CD4-positive, alpha-beta T cell treated with Interleukin-17A for 4 hours (primary cell): ENCODE measurements around the gene RPS18.
A peak's percentile ranks its signal among the peaks of the same experiment; 100 is the strongest.

Source experiments
- DNase-seq: peaks from one replicate; pipeline ENCODE4 v3.0.0-alpha.2; 2020; ENCODE audit warnings: mixed read lengths

Gene RPS18

DNA sequence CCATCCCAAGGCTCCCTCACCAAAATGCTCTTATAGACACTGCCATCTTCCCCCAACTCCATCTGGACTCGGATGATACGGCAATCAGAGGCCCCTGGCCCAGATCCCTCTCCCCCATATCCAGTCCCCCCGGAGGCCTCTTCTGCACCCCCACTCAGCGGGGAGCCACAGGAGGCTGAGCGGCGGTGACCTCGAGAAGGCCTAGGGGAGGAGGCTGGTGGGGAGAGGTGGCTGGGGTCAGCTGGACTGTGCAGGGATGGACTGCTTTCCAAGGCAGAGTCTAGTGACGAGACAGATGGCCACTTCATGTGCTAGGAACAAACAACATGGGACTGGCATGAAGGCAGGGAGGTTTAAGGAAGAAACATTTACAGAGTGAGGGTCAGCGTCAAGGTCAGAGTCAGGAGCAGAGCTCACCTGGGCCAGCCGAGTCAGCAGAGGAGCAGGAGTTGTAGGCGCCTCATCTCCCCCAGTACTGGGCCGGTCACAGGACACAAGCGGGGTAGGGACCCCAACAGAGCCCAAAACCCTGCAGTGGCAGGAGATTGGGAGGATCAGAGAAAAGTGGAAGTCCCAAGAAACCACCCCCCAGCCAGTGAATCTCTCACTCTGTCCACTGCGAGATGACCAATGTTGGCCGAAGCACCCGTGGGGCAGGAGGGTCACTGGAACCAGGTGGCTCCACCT is 21.3 kb downstream of the RPS18 start:
- no peak for DNase-seq

DNA sequence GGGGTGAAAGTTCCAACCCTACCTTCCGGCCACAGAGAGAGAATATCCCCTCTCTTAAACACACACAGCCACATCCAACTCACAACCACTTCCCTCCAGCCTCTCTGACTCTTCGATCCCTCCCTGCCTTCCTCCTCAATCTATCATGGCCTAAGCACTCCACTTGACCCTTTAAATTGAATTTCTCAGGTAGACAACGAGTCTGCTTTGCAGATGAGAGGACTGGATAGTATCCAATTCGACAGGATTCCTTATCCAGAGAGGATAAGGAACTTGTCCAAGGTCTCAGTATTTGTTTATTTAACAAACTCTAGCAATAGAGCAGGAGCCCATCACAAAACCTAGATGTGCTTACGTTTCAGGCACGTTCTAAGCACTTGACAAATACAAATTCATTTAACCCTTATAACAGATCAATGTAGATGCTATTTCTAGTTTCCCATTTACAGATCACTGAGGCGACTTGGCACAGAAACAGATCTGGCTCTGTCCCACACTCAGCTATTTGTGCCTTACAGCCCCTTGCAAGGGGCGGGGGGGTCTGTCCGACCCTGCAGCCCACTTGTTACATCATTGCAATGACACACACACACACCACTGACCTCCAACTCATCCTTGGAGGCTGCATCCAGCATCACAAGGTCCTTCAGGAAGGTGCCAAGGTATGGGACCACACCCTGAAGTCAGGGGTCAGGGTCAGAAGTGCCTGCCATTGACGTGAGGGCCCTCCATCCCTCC is 22.4 kb downstream of the RPS18 start:
- DNase-seq: no peak

DNA sequence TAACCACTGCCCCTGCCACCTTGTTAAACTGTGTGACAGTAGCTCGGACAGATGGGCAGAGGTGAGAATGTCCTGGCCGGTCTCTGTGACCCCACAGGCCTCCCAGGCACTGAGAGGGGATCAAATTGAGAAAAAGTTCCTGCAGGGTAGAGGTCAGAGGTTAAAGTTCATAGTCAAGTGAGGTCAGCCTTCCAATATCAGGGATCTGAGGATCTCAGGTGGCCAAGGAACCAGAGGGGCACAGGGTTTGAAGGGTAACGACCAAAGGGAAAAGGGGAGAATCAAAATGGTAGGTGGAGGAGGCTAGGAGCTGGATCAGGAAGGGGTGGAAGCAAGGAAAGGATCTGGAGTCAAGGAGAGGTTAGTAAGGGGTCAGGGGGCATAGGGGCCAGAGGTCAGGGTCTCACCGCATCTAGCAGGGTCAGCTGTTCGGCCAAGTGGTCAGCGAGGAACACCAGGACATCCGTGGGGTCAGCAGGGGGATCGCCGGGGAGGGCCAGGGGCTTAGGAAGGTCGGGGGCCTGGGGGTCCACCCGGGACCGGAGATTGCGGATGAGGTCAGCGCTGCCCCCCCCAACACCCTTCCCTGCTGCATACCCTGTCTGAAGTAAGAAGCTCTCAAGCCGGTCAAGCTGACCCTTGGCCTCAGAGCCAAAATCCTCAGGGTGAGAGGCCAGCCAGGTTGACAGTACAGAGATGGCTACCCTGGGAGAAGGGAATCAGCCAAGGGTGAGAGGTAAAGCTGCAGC is 23.9 kb downstream of the RPS18 start:
- DNase-seq: no peak

DNA sequence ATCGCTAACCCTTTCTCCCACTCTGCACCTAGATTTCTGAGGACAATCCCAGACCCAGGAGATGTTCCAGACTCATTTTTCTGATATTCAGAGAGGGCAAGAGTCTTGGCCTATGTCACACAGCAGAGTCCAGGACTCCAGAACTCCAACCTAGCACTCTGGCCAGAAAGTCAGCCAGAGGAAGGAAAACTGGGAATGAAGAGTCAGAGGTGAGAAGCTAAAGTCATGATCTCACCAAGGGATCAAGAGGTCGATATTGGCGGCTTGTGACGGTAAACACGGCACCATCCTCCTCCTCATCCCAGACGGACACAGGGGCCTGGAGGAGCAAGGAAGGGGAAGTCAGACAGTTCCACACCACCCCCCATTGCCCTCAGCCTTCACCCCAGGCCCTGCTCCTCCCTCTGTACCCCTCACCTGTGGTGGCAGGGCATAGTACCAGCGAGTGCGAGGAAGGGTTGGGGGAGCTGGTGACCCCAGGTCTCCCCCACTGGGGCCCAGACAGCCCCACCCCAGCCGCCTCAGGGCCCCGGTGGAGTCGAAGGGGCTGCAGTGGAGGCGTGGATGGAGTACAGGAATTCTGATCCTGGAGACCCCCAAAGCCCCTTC is 25.0 kb downstream of the RPS18 start:
- no peak for DNase-seq

DNA sequence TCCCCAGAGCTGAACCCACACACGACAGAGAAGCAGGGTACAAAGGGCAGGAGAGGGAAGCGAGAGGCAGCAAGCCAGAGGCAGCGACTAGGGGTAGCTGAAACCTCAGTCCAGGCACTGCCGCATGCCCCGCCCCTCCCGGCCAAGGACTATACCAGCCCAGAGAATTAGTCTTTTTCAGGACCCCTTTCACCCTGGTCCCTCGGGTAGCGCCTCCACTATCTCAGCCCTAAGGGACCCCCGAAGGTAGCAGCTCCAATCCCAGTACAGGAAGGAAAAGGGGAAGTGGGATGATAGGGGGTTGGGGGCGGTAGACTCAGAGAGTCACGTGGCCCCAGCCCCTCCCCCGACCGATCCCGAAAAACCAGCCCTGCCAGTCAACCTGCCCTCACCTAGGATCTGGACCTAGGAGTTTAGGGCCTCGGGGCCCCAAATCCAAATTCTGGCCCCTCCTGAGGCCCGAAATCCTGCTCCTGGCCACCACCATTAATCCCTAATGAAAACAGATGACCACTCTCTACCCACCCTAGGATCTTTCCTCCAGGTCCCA is 25.6 kb downstream of the RPS18 start:
- DNase-seq: no peak

DNA sequence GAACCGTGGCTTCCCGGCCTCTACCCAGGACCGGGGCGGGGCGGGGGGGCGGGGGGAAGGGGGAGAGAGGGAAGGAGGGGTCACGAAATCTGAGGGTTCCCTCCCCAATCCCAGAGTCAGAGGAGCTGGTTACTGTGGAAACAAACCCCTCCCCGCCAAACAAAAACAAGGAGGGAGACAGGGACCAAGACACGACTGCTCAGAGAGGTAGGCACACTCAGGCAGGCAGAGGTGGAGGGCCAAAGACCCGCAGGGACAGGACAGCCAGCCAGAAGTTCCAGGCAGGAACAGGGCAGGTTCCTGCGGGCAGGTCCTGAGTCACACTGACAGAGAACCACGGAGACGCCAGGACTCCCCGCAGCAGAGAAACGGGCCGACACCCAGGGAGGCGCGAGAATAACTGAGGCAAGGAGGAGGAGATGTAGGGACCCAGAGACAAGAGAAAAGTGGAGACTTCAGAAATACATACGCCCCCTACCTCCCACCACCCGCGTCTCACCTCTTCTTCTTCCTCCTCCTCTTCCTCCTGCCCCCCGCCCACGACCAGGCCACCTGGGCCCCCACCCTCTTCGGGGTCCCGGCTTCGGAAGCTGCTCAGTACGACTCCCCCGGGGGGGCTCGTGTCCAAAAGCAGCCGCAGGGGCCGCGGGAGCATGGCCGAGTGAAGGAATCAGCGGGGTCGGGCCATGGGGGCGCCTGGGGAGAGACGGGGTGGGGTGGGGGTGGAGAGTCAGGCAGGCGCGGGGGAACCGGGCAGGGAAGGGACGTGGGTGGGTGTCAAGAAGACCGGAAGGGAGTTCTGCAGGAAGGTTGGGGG is 26.3 kb downstream of the RPS18 start:
- peak; percentile 66 for DNase-seq

DNA sequence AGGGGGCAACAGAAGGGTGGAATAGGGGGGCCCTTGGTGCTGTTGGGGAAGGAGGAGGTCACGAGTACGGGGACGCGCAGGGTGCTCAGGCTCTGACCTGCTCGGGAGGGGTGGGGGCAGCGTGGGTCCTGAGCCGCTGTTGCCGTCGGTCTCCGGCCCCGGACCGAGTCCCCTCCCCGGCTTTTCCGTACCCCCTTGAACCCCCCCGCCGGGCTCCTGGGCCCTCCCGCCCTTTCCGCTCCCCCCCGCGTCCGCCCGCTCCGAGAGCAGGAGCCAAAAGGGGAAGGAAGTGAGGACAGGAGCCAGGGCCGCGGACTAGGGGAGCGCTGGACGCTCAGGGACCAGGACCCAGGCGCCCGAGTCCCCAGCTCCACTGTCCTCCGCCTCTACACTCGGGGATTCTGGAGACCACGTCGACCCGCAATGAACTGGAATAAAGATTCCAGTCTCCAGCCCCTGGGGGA is 26.9 kb downstream of the RPS18 start, which contains the start of gene RGL2:
Gene RGL2, minus strand, starts transcription at position 170 of the 464 bp plus-strand sequence. CDS start 332 bp downstream, outside the sequence.
- DNase-seq: peak; percentile 78

DNA sequence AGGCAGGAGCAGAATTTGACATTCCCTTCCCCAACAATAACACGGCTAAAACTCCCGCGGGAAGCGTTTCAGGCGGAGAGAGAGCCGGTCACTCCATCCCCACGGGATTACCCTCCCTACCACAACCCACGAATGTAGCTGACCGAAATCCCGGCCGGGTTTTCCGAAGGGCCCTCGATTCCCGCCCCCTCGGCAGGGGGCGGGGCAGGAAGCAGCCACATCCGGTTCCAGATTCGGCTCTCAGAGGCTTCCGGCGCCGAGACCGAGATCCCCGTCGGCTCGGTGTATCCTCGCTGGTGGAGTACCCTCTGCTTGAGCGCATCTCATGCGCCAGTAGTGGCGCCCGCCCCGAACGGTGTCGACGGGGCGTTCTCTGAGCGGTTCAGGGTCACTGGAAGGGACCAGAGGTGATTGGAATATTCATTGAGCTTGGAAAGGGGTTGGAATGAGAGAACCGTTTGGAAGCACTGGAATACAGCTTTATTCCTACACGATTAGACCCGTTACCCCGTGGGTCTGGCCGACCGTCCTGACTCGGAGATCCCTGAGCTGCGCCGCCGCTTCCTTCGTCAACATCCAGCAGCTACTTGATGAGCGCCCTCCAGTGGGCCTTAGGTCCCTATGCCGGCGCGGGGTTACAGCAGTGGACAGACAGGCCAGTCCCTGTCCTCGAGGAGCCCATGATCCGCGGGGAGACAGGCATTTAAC is 27.5 kb downstream of the RPS18 start:
- DNase-seq: peak; percentile 95

DNA sequence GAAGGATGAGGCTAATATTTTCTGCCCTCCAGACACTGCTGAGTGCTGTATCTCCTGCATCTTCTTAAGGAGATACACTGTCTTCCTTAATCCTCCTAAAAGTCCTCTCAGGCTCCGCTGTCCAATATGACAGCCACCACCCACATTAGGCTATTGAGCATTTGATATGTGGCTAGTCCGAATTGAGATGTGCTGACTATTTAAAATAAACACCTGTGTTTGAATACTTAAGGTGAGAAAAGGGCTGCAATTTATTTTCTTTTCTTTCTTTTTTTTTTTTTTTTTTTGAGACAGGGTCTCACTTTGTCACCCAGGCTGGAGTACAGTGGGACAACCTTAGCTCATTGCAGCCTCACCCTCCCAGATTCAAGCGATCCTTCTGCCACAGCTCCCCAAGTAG is 30.0 kb downstream of the RPS18 start:
- no peak for DNase-seq

DNA sequence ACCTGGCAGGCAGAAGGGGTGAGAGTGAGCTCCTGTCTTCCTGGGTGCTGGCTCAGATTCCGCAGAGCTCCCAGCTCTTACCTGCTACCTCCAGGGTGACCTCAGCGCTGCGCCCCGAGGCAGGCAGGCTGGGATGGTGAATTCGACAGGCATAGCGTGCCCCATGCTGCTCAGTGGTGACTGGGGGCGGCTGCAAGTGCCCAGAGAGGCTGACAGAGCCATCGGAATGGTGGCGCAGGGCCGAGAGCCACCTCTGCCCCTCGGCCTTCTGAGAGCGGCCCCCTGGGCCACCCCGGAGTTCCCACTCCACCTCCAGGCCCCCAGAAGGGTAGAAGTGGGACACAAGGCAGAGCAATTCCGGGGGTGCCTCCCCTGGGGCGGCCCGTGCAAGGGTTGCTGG is 32.3 kb downstream of the RPS18 start:
- DNase-seq: no peak

DNA sequence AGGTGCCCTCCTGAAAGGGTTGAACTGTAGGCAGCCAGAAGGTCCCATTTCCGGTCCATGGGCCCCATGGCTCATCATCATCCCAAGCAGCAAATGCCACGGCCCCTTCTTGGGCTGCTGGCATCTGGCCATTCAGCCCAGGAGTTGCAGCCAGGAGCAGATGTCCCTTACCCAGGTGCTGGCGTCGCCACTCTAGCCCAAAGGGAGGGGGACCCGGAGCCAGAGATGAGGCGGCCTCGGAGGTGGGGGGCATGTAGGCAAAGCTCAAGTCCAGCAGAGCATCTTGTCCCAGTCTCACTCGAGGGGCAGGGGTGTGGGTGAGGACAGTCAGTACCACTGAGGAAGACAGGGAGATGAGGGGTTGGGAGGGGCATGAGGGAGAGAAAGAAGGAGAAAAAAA is 33.2 kb downstream of the RPS18 start:
- no peak for DNase-seq

DNA sequence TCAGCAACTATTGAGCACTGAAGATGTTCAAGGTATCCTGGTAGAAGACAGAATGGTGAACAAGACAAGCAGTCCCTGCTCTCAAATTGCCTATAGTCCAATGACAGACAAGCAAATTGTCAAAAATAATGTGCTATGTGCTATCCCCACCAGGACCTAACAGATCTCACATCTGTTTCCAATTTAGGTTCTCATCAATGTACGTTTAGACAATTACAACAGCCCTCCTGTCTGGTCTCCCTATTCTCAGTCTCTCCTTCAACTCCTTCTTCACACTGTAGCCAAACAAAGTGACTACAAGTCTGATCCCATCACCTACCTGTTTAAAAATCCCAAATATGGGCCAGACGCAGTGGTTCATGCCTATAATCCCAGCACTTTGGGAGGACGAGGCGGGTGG is 34.5 kb downstream of the RPS18 start:
- no peak for DNase-seq

DNA sequence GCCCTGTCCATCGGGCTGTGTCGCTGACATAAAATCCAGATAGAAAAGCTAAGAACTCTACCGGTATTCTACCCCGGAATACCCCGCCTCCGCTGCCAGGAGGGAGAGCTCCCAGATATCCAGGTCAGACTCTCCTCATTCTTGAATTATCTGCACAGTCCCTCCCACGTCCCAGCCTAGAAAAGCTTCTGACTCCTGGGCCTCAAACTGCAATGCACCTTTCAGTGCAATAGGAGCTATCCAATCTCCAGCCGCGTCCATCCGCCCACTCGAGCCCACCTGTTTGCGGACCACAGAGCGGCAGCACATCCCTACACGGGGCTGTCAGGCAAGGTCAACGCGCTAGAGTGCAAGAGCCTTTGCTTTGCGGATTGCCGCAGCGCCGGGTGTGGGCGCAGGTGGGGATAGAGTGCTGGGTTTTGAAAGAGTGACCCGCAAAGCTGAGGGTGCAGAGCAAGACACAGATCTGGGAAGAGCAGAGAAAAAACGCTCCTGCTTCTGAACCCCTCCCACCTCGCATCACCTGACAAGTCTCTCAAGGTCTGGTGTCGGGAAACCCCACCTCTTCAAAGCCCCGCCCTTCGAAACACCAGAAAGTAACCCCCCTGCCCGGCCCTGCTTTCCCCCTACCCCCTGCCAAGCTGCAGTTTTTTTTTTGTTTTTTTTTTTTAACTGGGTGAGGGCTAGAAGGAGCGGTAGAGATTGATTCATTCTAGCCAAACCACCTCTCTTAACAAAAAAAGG is 40.7 kb downstream of the RPS18 start:
- peak; percentile 90 for DNase-seq

DNA sequence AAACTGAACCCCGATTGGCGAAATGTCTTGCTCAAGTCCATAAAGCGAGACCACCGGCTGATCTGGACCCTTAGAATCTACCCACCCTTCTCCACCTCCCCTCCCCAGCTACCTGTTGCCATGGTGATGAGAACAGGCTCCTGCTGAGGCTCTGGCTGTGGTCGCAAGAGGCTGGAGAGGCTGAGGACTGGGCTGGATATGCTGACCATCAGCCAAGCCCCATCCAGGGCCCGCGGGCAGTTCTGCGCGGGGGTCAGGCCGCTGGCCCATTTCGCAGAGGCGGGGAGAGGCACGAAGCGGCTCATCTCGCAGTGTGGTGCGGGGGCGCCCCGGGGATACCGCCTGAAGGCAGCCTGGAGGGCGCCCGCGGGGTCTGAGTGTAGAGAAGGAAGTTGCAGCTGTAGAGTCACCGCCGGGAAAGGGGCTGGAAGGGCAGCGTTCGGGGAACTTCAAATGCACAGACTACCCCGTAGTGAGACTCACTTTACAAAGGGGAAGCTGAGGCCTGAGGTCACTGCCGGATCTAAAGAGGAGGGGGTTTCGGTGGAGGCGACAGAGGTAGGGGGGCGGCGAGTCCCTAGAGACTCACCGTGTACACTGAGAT is 41.3 kb downstream of the RPS18 start:
- peak; percentile 55 for DNase-seq

DNA sequence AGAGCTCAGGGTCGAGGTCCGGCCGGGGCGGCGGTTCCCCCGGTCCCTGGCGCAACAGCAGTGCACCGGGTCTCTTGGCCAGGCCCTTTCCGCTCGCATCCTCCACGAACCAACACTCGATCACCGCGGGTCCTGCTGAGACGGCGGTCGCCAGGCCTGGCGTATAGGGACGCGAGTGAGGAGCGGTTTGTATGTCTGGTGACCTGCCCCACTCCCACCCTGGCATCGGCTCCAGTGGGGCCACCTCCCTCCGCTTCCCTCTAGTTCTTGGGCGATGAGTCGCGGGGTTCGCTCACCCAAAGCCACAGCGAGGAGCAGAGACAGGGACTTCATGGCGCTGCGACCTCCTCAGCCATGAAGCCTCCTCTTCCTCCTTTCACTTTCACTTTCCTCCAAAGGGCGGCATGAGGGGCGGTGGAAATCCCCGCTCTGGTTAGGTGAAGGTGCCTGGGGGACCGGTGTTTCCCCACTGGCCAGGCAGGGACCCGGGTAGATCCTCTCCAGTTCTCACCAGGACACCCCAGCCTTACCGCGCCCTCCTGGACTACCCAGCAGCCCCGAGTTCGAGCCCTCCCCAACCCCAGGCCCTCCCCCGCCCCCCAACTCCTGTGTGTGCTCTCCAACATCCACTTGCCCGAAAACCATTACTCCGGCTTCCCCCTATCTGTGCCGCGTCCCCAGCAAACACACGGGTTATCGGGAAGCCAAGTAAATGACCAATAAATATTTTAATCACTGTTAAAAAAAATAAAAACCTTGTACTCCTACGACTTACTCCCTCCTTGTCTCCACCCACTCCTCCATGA is 42.0 kb downstream of the RPS18 start, which contains the start of gene TAPBP:
Gene TAPBP, minus strand, starts transcription at position 370 of the 806 bp plus-strand sequence. Its CDS starts 37 bp downstream, at position 333.
- DNase-seq: peak; percentile 75

DNA sequence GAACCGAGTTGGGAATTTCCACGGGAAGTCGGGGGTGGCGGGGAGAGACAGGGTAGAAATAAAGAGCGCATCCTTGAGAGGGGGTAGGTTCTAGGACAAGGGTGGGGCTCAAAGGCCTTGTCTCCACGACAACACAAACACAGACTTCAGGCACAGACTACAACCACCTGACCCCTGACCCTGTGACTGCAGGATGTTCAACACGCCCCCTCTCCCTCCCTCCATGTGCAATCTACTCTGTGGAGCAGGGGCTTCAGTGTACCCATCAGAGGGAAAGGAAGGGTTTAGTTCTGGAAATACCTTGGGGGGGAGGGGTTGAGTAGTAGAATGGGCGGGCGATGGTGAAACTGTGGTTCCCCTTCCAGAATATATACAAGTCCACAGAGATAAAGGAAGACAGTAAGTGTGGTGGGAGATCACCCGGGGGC is 42.7 kb downstream of the RPS18 start:
- peak; percentile 63 for DNase-seq

DNA sequence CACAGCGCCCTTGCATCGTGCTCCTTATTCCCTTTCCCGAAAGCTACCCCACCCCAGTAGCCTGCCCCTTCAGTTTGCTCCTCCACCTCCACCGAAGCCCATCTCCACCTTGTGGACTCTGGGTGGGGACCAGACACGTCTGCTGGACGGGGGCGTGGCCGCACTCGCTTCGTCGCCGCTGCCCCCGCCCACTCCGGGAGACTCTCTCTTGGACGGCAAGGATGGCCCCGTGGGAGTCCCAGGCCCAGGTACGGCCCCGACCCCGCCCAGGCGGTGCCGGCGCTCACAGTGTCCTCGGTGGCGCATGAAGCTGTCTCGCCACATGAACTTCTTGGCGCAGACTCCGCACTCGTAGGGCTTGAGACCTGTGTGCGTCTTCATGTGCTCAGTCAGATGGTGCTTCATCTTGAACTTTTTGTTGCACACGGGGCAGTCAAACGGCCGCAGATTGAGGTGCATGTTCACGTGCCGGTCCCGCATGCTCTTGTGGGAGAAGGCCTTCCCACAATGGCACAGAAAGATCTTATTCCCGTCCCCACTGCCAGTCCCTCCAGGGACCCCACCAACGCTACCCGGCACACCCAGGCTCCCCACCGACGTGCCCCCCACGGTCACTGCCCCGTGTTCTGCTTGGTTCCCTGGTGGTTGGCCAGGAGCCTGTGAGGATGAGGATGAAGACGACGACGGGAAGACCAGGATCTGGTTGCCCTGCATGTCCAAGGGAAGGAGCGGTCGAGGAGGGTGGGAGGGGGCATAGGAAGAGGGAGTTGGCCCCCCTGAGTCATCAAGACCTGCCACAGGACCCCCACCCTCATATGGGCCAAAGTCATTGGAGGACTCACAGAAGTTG is 43.3 kb downstream of the RPS18 start:
- no peak for DNase-seq
